GM21367 (cell line): ENCODE measurements around the gene AEBP2.
"Not testable (repeated sequence)": the region's sequence is repeated elsewhere in the genome, so short reads cannot be mapped to it uniquely, and the experiment has no call there.

Experiments used
- ATAC-seq: cut with Tn5 transposase; IDR thresholded peaks from one replicate; pipeline ENCODE4 v1.9.1; 2021; ENCODE audit not compliant: unreplicated experiment

Gene AEBP2

GRCh38 chr12:19453961-19454360, 14.7 kb downstream of the AEBP2 start:
- no peak for ATAC-seq

GRCh38 chr12:19454837-19455236, 15.5 kb downstream of the AEBP2 start:
- ATAC-seq: no peak

- no peak for ATAC-seq
These were observed 16.9 kb downstream of the AEBP2 start for GRCh38 chr12:19456176-19456575.

- ATAC-seq: no peak
These were observed 18.3 kb downstream of the AEBP2 start for GRCh38 chr12:19457561-19457960.

GRCh38 chr12:19458733-19459132, 19.4 kb downstream of the AEBP2 start:
- no peak for ATAC-seq

- ATAC-seq: no peak
These were observed 22.7 kb downstream of the AEBP2 start for GRCh38 chr12:19461999-19462398.

- ATAC-seq: no peak
These were observed 23.1 kb downstream of the AEBP2 start for GRCh38 chr12:19462406-19462805.

GRCh38 chr12:19464192-19464580, 24.9 kb downstream of the AEBP2 start:
- no peak for ATAC-seq

- no peak for ATAC-seq
These were observed 26.4 kb downstream of the AEBP2 start for GRCh38 chr12:19465711-19466110.

GRCh38 chr12:19474147-19474546, 34.9 kb downstream of the AEBP2 start:
- no peak for ATAC-seq

- not testable (repeated sequence) for ATAC-seq
These were observed 36.7 kb downstream of the AEBP2 start for GRCh38 chr12:19475884-19476505.

- ATAC-seq: no peak
These were observed 37.8 kb downstream of the AEBP2 start for GRCh38 chr12:19477071-19477470.

- ATAC-seq: no peak
These were observed 41.2 kb downstream of the AEBP2 start for GRCh38 chr12:19480459-19480858.

GRCh38 chr12:19482036-19482435, 42.7 kb downstream of the AEBP2 start:
- ATAC-seq: peak; percentile 4

- ATAC-seq: peak; percentile 81
These were observed 43.3 kb downstream of the AEBP2 start for GRCh38 chr12:19482551-19483109.

- ATAC-seq: no peak
These were observed 44.4 kb downstream of the AEBP2 start for GRCh38 chr12:19483727-19484126.

- no peak for ATAC-seq
These were observed 45.4 kb downstream of the AEBP2 start for GRCh38 chr12:19484738-19485137.

GRCh38 chr12:19485240-19485639, 45.9 kb downstream of the AEBP2 start:
- no peak for ATAC-seq

GRCh38 chr12:19489168-19489567, 49.9 kb downstream of the AEBP2 start:
- no peak for ATAC-seq

GRCh38 chr12:19490908-19491307, 51.6 kb downstream of the AEBP2 start:
- ATAC-seq: no peak

GRCh38 chr12:19491863-19492262, 52.6 kb downstream of the AEBP2 start:
- ATAC-seq: no peak

GRCh38 chr12:19496219-19496878, 57.1 kb downstream of the AEBP2 start:
- ATAC-seq: no peak

GRCh38 chr12:19498099-19498498, 58.8 kb downstream of the AEBP2 start:
- no peak for ATAC-seq
